ENCODE data around the gene TSPAN5. TPM values are rescaled to one million over a fixed set of nuclear protein-coding genes. Genes with fewer than 3 reads are reported as not detected.

TSPAN5 gene
- polyA plus RNA-seq, 1 of the 3 experiments (the other 2 are of a cell fraction) = 38.6 TPM

DNA sequence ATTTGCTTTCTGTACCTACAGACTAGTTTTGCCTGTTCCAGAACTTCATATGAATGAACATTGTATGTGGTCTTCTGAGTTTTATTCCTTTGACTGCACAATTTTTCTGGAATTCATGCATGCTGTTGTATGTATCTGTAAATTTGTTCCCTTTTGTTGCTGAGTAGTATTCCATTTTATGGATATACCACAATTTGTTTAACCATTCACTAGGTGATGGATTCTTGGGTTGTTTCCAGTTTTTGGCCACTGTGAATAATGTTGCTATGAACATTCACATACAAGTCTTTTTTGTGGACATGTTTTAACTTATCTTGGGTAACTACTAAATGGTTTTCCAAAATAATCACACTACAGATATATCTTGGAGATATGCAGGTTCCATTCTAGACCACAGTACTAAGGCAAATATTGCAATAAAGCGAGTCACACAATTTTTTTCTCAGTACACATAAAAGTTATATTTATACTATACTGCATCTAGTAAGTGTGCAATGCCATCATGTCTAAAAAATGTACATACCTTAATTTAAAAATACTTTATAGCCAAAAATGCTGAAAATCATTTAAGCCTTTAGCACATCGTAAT, 58.7 kb downstream of the TSPAN5 start (continued):
- TF ChIP-seq NRF1 (IDR thresholded peaks at IDR 0.05; ENCODE audit: low read depth, low read length) = no peak
- TF ChIP-seq JUND (IDR thresholded peaks at IDR 0.05) = no peak

GRCh38 chr4:98586962-98587354, 71.5 kb downstream of the TSPAN5 start:
- H4K20me1 ChIP-seq (ENCODE audit: insufficient read depth) = peaks cover 26% of the 10 kb centered on the region; the same call in 1 of the 2 replicates
- no peaks in the 10 kb centered on the region for H3K36me3 ChIP-seq (replicated peaks in 1 of 2; ENCODE audit: control insufficient read depth in 1 of 2, insufficient read depth in 2 of 2, low read length in 1 of 2)
- TF ChIP-seq TCF12 (IDR thresholded peaks at IDR 0.05) = no peak
- TF ChIP-seq JUND (IDR thresholded peaks at IDR 0.05) = no peak
- no peak for TF ChIP-seq ELF1 (IDR thresholded peaks at IDR 0.05)
- TF ChIP-seq POLR2AphosphoS5 (IDR thresholded peaks at IDR 0.05; ENCODE audit: low read depth, low read length) = no peak
- no peak for TF ChIP-seq CHD2 (IDR thresholded peaks at IDR 0.05; ENCODE audit: low read length, partially characterized antibody)
- no peak for TF ChIP-seq FOXM1 (IDR thresholded peaks at IDR 0.05; ENCODE audit: low read depth)
- no peak for TF ChIP-seq PBX3 (IDR thresholded peaks at IDR 0.05)
- TF ChIP-seq GATA2 (CRISPR knock-in tag; IDR thresholded peaks at IDR 0.05) = no peak
- TF ChIP-seq, protein P1, sequence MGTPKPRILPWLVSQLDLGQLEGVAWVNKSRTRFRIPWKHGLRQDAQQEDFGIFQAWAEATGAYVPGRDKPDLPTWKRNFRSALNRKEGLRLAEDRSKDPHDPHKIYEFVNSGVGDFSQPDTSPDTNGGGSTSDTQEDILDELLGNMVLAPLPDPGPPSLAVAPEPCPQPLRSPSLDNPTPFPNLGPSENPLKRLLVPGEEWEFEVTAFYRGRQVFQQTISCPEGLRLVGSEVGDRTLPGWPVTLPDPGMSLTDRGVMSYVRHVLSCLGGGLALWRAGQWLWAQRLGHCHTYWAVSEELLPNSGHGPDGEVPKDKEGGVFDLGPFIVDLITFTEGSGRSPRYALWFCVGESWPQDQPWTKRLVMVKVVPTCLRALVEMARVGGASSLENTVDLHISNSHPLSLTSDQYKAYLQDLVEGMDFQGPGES (IDR thresholded peaks at IDR 0.05; ENCODE audit: low read depth, low read length) = no peak
- TF ChIP-seq TAF1 (IDR thresholded peaks at IDR 0.05; ENCODE audit: borderline replicate concordance, low read depth, low read length) = no peak
- no peak for TF ChIP-seq REST (IDR thresholded peaks at IDR 0.05; ENCODE audit: low read depth, low read length)
- ChIA-PET POLR2A (no interaction called here), CTCF (no interaction called here)
- no peak overlapping the region for H3K4me3 ChIP-seq (ENCODE audit: low read depth in 2 of 2, low read length in 1 of 2)
- H2AFZ ChIP-seq (ENCODE audit: low read depth) = no peak overlapping the region
- 100% methylated on average over 6 of the region's 6 CpGs for WGBS (ENCODE audit: low lambda C conversion rate)
- H3F3A ChIP-seq (replicated peaks; ENCODE audit: insufficient read depth) = no peaks in the 10 kb centered on the region
- H3K9me2 ChIP-seq = no peaks in the 10 kb centered on the region
- H3K4me1 ChIP-seq (ENCODE audit: control insufficient read depth in 1 of 2, insufficient read depth in 2 of 2, low read depth in 1 of 2, low read length in 1 of 2) = peaks cover 13 to 19% of the 10 kb centered on the region in 2 experiments
- peaks cover 89% of the 10 kb centered on the region for H3K79me2 ChIP-seq (ENCODE audit: insufficient read depth)
- no peaks in the 10 kb centered on the region for H3K27me3 ChIP-seq (ENCODE audit: insufficient read depth)
- H3K4me2 ChIP-seq = no peak overlapping the region
- H3K9ac ChIP-seq = no peak overlapping the region
- no peaks in the 10 kb centered on the region for H3K9me3 ChIP-seq
- no peak overlapping the region for H3K27ac ChIP-seq (ENCODE audit: low read depth in 2 of 2, low read length in 1 of 2)
- no peak for DNase-seq

Data from SK-N-SH (cell line).